A673 (cell line): Measurements from ENCODE around the gene PPP4R3B. TPM values are rescaled to one million over a fixed set of nuclear protein-coding genes. Genes with fewer than 3 reads are reported as not detected.

Experiments used
- BruUV-seq: library from RNA; stranded (reverse); fragments of 400-500 nt; replicated peaks from 2 replicates; lab custom pipeline; 2021; lab: Mats Ljungman, UMichigan
- CTCF ChIA-PET: fragments of 300-600 bp; sonication (Branson Sonifier 250); formaldehyde crosslinking; loops from one replicate; lab custom pipeline; 2022; ENCODE audit warnings: antibody characterized with exemption; lab: Charles Lee
- POLR2A ChIA-PET: fragments of 300-600 bp; sonication (Branson Sonifier 250); formaldehyde crosslinking; loops from one replicate; lab custom pipeline; 2022; ENCODE audit warnings: antibody characterized with exemption; ENCODE audit not compliant: low non-redundant PET; lab: Charles Lee
- DNase-seq: peaks from one replicate; pipeline ENCODE4 v3.0.0-alpha.2; 2015; ENCODE audit warnings: low spot score
- H3K27ac ChIP-seq: fragments of 200-600 bp; sonication (generic); 2 replicates; pipeline ENCODE4 v1.5.1; 2016; ENCODE audit warnings: mixed run types, low read depth, mild to moderate bottlenecking, mixed read lengths, antibody characterized with exemption, low read length; ENCODE audit not compliant: poor library complexity, severe bottlenecking
- H3K27me3 ChIP-seq: fragments of 200-600 bp; sonication (generic); replicated peaks from 2 replicates; pipeline ENCODE4 v1.6.1; 2017; ENCODE audit warnings: mixed run types, low read depth, mild to moderate bottlenecking, mixed read lengths, antibody characterized with exemption, low read length; ENCODE audit not compliant: insufficient read depth, poor library complexity
- H3K36me3 ChIP-seq: fragments of 200-600 bp; sonication (generic); 2 replicates; pipeline ENCODE4 v1.6.1; 2016; ENCODE audit warnings: mixed run types, mild to moderate bottlenecking, mixed read lengths, antibody characterized with exemption, low read length; ENCODE audit not compliant: insufficient read depth, poor library complexity, severe bottlenecking
- H3K4me1 ChIP-seq: fragments of 200-600 bp; sonication (generic); 2 replicates; pipeline ENCODE4 v1.6.1; 2017; ENCODE audit warnings: mixed run types, mild to moderate bottlenecking, mixed read lengths, antibody characterized with exemption, low read length; ENCODE audit not compliant: insufficient read depth, poor library complexity, severe bottlenecking
- H3K4me3 ChIP-seq: fragments of 200-600 bp; sonication (generic); 2 replicates; pipeline ENCODE4 v1.5.1; 2016; ENCODE audit warnings: low read depth, mixed run types, mild to moderate bottlenecking, mixed read lengths, low read length; ENCODE audit not compliant: poor library complexity, severe bottlenecking
- H3K9me3 ChIP-seq: fragments of 200-600 bp; sonication (generic); 2 replicates; pipeline ENCODE4 v1.6.1; 2016; ENCODE audit warnings: mixed run types, low read depth, mild to moderate bottlenecking, mixed read lengths, antibody characterized with exemption, low read length; ENCODE audit not compliant: poor library complexity, severe bottlenecking
- CTCF ChIP-seq: fragments of 300-800, 200-600 bp; sonication (generic); conservative IDR thresholded peaks from 2 replicates; pipeline ENCODE4 v1.5.1; 2017; ENCODE audit warnings: low read depth, mild to moderate bottlenecking, antibody characterized with exemption, low read length, moderate library complexity, mixed read lengths
- EZH2 ChIP-seq: fragments of 200-600 bp; sonication (generic); IDR thresholded peaks from 2 replicates; pipeline ENCODE4 v1.6.1; 2017; ENCODE audit warnings: borderline replicate concordance, low read depth, mild to moderate bottlenecking, mixed read lengths, antibody characterized with exemption, low read length; ENCODE audit not compliant: poor library complexity, severe bottlenecking
- intact Hi-C: fragments of 100-400 bp; cut with micrococcal nuclease; formaldehyde crosslinking; loops from one replicate; pipeline ENCODE4 v1.10.0; 2022; ENCODE audit not compliant: unreplicated experiment
- total RNA-seq: library from RNA; stranded (reverse); gene quantifications from 2 replicates; pipeline ENCODE4 v1.2.3, GENCODE V29; 2021

The PPP4R3B gene
- total RNA-seq, 1 experiment from 2014 or later: 57.9 TPM

- no TSS peak for BruUV-seq
- POLR2A ChIA-PET: no interaction called here
- intact Hi-C loops: loop anchor here (10.0 kb wide), 2 partner anchors 186 to 346 kb away; partner anchors contain the start of gene MTIF2
Measured at GRCh38 chr2:55610954-55611743, 6.3 kb downstream of the PPP4R3B start.

GRCh38 chr2:55609938-55610578 is 7.4 kb downstream of the PPP4R3B start:
- ChIA-PET CTCF (no interaction called here), POLR2A (no interaction called here)
- no peak for DNase-seq
- intact Hi-C loops: loop anchor here (10.0 kb wide), 2 partner anchors 185 to 345 kb away; partner anchors contain the start of gene MTIF2
- Histone ChIP-seq H3K27me3 (no peaks in the 10 kb centered on the region), H3K9me3 (no peaks in the 10 kb centered on the region), H3K27ac (no peak overlapping the region), H3K36me3 (peaks cover 39% of the 10 kb centered on the region), H3K4me3 (no peak overlapping the region), H3K4me1 (peaks cover 3% of the 10 kb centered on the region)
- BruUV-seq: no TSS peak
- no peak for TF ChIP-seq CTCF
- no peak for TF ChIP-seq EZH2

More at GRCh38 chr2:55610954-55611743, 6.3 kb downstream of the PPP4R3B start:
- H3K4me3 ChIP-seq: no peak overlapping the region
- no peak overlapping the region for H3K27ac ChIP-seq
- CTCF ChIA-PET: no interaction called here
- peaks cover 44% of the 10 kb centered on the region for H3K36me3 ChIP-seq
- DNase-seq: no peak
- no peaks in the 10 kb centered on the region for H3K27me3 ChIP-seq
- no peaks in the 10 kb centered on the region for H3K9me3 ChIP-seq
- TF ChIP-seq EZH2: no peak
- TF ChIP-seq CTCF: no peak
- peaks cover 7% of the 10 kb centered on the region for H3K4me1 ChIP-seq

GRCh38 chr2:55609193-55609794 is 8.1 kb downstream of the PPP4R3B start:
- no peak for DNase-seq
- Histone ChIP-seq H3K27me3 (no peaks in the 10 kb centered on the region), H3K4me1 (no peaks in the 10 kb centered on the region), H3K4me3 (no peak overlapping the region), H3K27ac (no peak overlapping the region), H3K36me3 (peaks cover 31% of the 10 kb centered on the region), H3K9me3 (no peaks in the 10 kb centered on the region)
- TF ChIP-seq CTCF (no peak), EZH2 (no peak)
- CTCF ChIA-PET: no interaction called here
- BruUV-seq: no TSS peak
- intact Hi-C loops: no loop called here
- POLR2A ChIA-PET: no interaction called here
